ENCODE results near the gene SENP1. TPM values are rescaled to one million over a fixed set of nuclear protein-coding genes. Genes with fewer than 3 reads are reported as not detected.

Gene SENP1
- total and polyA plus RNA-seq, 12 donors, result 2.1 to 10.7 (median 8.5) TPM

DNA sequence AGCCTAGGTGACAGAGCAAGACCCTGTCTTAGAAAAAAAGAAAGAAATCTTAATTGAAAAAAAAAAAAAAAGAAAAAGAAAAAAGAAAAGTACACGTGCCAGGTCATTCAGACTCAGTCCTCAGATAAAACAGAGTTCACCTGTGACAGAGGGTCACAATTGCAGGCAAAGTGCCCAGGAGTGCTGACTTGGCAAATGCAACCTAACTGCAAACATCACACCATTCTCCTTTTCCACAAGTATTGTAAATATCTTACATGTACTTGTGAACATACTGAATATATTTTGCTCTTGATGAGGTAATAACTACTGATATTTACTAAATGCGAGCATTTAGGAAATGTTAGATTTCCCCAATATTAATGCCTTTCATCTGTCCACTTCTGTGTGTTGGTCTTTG, 92.6 kb downstream of the SENP1 start:
- Histone ChIP-seq H3K27ac (no peak overlapping the region), H3K4me3 (no peak overlapping the region), H3K4me1 (no peaks in the 10 kb centered on the region), H3K27me3 (peaks cover 0 to 39% (median 13%) of the 10 kb centered on the region in 7 donors), H3K9me3 (no peaks in the 10 kb centered on the region), H3K36me3 (no peaks in the 10 kb centered on the region)
- WGBS, 2 donors, result 64 to 66% methylated on average over 2 of the region's 2 CpGs
- no peak for DNase-seq
- intact Hi-C loops (cut with DNase I), result no loop called here
- TF ChIP-seq, protein P1, sequence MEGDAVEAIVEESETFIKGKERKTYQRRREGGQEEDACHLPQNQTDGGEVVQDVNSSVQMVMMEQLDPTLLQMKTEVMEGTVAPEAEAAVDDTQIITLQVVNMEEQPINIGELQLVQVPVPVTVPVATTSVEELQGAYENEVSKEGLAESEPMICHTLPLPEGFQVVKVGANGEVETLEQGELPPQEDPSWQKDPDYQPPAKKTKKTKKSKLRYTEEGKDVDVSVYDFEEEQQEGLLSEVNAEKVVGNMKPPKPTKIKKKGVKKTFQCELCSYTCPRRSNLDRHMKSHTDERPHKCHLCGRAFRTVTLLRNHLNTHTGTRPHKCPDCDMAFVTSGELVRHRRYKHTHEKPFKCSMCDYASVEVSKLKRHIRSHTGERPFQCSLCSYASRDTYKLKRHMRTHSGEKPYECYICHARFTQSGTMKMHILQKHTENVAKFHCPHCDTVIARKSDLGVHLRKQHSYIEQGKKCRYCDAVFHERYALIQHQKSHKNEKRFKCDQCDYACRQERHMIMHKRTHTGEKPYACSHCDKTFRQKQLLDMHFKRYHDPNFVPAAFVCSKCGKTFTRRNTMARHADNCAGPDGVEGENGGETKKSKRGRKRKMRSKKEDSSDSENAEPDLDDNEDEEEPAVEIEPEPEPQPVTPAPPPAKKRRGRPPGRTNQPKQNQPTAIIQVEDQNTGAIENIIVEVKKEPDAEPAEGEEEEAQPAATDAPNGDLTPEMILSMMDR (IDR thresholded peaks at IDR 0.05), result no peak
- ATAC-seq, result no peak

- H3K9me3 ChIP-seq, result no peaks in the 10 kb centered on the region
- H3K4me1 ChIP-seq, result no peaks in the 10 kb centered on the region
- no peaks in the 10 kb centered on the region for H3K36me3 ChIP-seq
- no peak for DNase-seq
- TF ChIP-seq, protein P1 (IDR thresholded peaks at IDR 0.05), result no peak
- H3K27ac ChIP-seq, result no peak overlapping the region
- H3K4me3 ChIP-seq, result no peak overlapping the region
- intact Hi-C loops (cut with DNase I), result no loop called here
- ATAC-seq, result no peak
- H3K27me3 ChIP-seq, result peaks cover 0 to 44% (median 25%) of the 10 kb centered on the region in 7 donors
- 68 to 72% methylated on average over 8 of the region's 8 CpGs for WGBS, 2 donors
Measured at GRCh38 chr12:48012070-48012469, 93.8 kb downstream of the SENP1 start.

DNA sequence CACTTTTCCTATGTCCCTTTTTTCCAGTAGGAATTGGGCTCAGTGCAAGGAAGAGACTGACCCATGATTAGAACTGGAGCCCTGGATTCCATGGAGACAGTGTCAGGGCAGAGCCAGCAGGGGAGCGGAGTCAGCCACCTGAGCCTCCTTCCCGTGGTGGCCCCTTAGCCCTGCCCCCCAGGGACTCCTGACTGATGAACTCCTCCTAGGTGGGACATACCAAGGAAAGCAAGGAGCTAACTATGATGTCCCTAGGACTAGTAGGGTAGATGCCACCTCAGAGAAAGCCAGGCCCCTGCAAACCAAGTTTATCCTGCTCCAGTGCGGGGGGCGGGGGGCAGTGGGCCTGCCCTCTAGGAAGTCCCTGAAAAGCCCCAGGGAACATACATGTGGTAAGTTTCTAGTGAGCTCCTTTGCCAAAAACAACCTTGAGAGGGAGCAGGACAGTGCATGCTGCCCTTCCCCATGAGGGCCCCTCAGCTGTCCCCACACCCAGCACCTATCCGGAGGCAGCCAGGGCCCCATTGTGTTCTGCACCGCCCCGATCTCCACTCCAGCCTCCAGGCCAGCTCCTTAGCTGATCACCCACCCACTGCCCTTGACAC, 95.4 kb downstream of the SENP1 start:
- DNase-seq (no peak), ATAC-seq (no peak)
- H3K4me1 ChIP-seq, result no peaks in the 10 kb centered on the region
- H3K9me3 ChIP-seq, result no peaks in the 10 kb centered on the region
- peaks cover 0 to 57% (median 36%) of the 10 kb centered on the region in 7 donors for H3K27me3 ChIP-seq
- no peaks in the 10 kb centered on the region for H3K36me3 ChIP-seq
- intact Hi-C loops (cut with DNase I), result no loop called here
- 64 to 68% methylated on average over 7 of the region's 7 CpGs for WGBS, 2 donors
- H3K27ac ChIP-seq, result no peak overlapping the region
- TF ChIP-seq, protein P1 (IDR thresholded peaks at IDR 0.05), result no peak
- H3K4me3 ChIP-seq, result no peak overlapping the region

DNA sequence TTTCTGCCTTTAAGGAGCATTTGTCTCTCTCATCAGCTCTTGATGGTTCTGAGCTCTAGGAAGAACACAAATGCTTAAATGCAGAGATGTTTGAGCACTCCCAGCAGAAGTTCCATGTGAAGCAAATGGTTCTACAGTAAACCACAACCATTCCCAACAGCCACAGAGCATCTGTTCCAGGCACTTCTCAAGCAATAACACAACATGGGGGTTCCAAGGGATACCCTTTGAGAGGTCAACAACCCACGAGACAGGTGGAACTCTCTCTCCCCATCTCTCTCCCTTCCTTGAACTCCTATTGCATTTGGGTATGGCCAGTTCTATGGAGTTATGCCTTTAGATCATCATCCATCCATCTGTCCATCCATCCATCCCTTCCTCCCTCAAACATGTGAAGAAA, 96.4 kb downstream of the SENP1 start:
- no peak overlapping the region for H3K4me3 ChIP-seq
- 45 to 81% methylated on average over 1 of the region's 1 CpG for WGBS, 2 donors
- no peaks in the 10 kb centered on the region for H3K36me3 ChIP-seq
- peaks cover 0 to 9% (median 5%) of the 10 kb centered on the region in 9 donors for H3K4me1 ChIP-seq
- intact Hi-C loops (cut with DNase I), result loop anchor here in 1 of 10 donors (5.0 kb wide), 1 partner anchor 38 kb away; no protein-coding TSS in a partner anchor
- H3K9me3 ChIP-seq, result no peaks in the 10 kb centered on the region
- TF ChIP-seq, protein P1 (IDR thresholded peaks at IDR 0.05), result no peak
- DNase-seq (no peak), ATAC-seq (no peak)
- no peak overlapping the region for H3K27ac ChIP-seq
- peaks cover 9 to 67% (median 46%) of the 10 kb centered on the region in 7 donors for H3K27me3 ChIP-seq

Data from heart right ventricle (tissue), 16 donors.